ENCODE data around the gene IFNA4. TPM values are rescaled to one million over a fixed set of nuclear protein-coding genes. Genes with fewer than 3 reads are reported as not detected.

The IFNA4 gene
- total and polyA plus RNA-seq, 10 donors = not detected

DNA sequence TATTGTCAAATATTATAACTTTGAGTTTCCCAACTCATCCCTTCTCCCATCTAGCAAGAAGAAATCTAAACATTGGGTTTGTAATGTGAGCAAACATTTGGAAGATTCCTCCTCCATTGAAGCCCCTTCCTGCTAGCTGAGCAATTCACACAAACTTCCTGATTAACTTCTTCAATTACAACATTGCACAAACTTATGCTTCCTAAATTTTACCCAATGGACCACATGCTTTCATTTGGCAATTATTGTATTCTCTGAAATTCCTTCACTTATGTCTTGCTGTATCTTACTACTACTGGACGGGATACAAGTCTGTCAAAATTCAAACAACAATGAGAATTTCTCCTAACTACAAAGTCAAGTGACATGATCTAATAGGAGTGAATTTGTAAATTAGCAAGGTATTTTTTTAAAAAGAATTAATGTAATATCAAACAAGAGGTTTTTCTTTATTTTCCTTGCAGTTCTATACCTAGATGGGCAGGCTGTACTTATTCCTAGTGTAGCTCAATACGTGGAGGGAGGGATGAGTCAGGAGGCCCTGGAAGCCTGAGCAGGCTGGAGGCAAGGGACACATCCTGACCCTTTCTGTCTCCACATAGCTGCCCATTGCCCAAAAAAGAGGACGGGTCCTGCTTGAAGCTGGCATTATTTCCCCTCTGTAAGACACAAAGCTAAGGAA, 33.9 kb downstream of the IFNA4 start:
- Histone ChIP-seq H3K4me1 (peaks cover 0 to 15% (median 8%) of the 10 kb centered on the region in 6 donors), H3K27me3 (replicated peaks in 1 of 7) (no peaks in the 10 kb centered on the region), H3K36me3 (no peaks in the 10 kb centered on the region), H3K9me3 (peaks cover 0 to 18% (median 6%) of the 10 kb centered on the region in 8 donors), H3K27ac (peak overlapping the region in 2 of 8 donors; percentile 6 to 20), H3K4me3 (peak overlapping the region in 1 of 8 donors; percentile 18)
- no peak for DNase-seq
- intact Hi-C loops (cut with DNase I; ENCODE audit: low total_unique reads) = no loop called here
- TF ChIP-seq, protein P1, sequence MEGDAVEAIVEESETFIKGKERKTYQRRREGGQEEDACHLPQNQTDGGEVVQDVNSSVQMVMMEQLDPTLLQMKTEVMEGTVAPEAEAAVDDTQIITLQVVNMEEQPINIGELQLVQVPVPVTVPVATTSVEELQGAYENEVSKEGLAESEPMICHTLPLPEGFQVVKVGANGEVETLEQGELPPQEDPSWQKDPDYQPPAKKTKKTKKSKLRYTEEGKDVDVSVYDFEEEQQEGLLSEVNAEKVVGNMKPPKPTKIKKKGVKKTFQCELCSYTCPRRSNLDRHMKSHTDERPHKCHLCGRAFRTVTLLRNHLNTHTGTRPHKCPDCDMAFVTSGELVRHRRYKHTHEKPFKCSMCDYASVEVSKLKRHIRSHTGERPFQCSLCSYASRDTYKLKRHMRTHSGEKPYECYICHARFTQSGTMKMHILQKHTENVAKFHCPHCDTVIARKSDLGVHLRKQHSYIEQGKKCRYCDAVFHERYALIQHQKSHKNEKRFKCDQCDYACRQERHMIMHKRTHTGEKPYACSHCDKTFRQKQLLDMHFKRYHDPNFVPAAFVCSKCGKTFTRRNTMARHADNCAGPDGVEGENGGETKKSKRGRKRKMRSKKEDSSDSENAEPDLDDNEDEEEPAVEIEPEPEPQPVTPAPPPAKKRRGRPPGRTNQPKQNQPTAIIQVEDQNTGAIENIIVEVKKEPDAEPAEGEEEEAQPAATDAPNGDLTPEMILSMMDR (IDR thresholded peaks at IDR 0.05 in 8 of 11, conservative IDR thresholded peaks at IDR 0.05 in 3 of 11) = no peak
- TF ChIP-seq POLR2A (IDR thresholded peaks at IDR 0.05) = no peak
- 25 to 46% (median 33%) methylated on average over 3 of the region's 3 CpGs for WGBS, 5 donors

DNA sequence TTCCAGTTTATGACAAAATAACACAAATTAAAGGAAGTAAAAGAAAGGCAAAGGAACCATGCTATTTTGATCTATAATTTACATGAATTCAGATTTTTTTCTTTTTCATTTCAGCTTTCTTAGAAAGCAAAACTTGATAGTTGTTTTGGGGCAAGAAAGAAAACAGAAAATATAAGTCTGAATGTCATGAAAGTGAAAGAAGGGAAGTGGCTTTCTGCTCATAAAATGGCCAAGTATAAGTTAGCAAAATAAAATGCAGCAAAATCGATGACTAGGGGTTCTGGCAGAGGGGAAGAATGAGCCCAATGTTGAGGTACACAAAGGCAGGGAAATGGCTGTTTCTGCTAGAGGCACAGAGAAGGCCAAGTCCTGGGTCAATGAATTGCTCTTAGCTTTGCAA, 42.8 kb downstream of the IFNA4 start:
- peaks cover 0 to 17% (median 12%) of the 10 kb centered on the region in 8 donors for H3K9me3 ChIP-seq
- no peak for TF ChIP-seq POLR2A (IDR thresholded peaks at IDR 0.05)
- TF ChIP-seq, protein P1 (IDR thresholded peaks at IDR 0.05 in 8 of 11, conservative IDR thresholded peaks at IDR 0.05 in 3 of 11) = no peak
- TF ChIP-seq POLR2AphosphoS5 (IDR thresholded peaks at IDR 0.05) = no peak
- no peaks in the 10 kb centered on the region for H3K27me3 ChIP-seq (replicated peaks in 1 of 7)
- 29 to 42% (median 39%) methylated on average over 1 of the region's 1 CpG for WGBS, 5 donors
- no peaks in the 10 kb centered on the region for H3K36me3 ChIP-seq
- no peak for DNase-seq
- no peak overlapping the region for H3K4me3 ChIP-seq
- peak overlapping the region in 4 of 8 donors; percentile 47 to 68 (median 57) for H3K27ac ChIP-seq
- H3K4me1 ChIP-seq = peaks cover 0 to 20% (median 10%) of the 10 kb centered on the region in 6 donors
- intact Hi-C loops (cut with DNase I; ENCODE audit: low total_unique reads) = no loop called here

DNA sequence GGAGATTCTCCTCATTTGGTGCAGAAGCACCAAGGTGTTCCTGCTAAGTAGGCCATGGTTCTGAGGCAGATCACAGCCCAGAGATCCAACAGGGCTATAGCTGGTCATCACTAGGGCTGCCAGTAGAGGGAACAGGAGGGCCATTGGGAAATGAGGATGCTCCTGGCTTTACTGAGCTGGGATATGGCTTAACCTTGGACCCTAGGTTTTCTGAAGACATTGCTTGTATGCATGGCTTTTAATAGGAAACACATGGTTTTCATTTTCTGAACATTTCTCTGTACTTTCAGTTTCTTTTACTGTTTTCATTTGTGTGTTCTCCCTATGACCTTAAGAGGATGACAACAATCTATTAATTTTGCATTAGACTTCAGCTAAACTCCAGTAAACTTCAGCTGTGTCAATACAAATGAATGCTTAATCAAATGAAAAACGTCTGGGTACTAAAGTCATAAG, 45.9 kb downstream of the IFNA4 start, which contains the start of gene IFNW1:
IFNW1 (minus strand) TSS at position 406 of the 456 bp plus-strand sequence; CDS start at position 144, 262 bp downstream.
- Histone ChIP-seq H3K27ac (no peak within 1 kb of the TSS), H3K4me3 (no peak within 1 kb of the TSS), H3K27me3 (replicated peaks in 1 of 7) (no peaks in the 10 kb centered on the region), H3K36me3 (no peaks in the 10 kb centered on the region), H3K4me1 (peaks cover 0 to 20% (median 10%) of the 10 kb centered on the region in 6 donors), H3K9me3 (no peaks in the 10 kb centered on the region)
- no peak for TF ChIP-seq POLR2AphosphoS5 (IDR thresholded peaks at IDR 0.05)
- TF ChIP-seq, protein P1 (IDR thresholded peaks at IDR 0.05 in 8 of 11, conservative IDR thresholded peaks at IDR 0.05 in 3 of 11) = no peak
- WGBS, 5 donors = 54 to 84% (median 63%) methylated on average over 1 of the region's 1 CpG
- DNase-seq = no peak
- intact Hi-C loops (cut with DNase I; ENCODE audit: low total_unique reads) = no loop called here

DNA sequence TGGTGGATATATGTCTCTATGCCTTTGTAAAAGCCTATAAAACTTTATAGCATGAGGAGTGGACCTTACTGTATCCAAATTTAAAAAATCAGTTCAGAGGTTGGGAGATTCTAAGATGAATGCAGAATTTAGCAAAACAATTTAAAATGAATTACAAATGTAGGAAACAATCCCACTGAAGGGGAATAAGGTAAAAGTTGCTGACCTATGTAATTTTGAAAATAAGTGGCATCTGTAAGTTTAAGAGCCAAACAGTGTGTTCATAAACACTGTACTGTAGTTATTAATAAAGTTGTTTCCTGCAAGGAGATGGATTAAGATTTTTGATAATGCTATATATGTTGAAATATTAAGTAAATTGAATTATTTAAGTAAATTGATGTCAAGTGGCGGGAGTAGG, 50.4 kb downstream of the IFNA4 start:
- Histone ChIP-seq H3K36me3 (no peaks in the 10 kb centered on the region), H3K4me1 (peaks cover 0 to 9% (median 0%) of the 10 kb centered on the region in 6 donors), H3K27ac (no peak overlapping the region), H3K9me3 (no peaks in the 10 kb centered on the region), H3K4me3 (no peak overlapping the region), H3K27me3 (replicated peaks in 1 of 7) (no peaks in the 10 kb centered on the region)
- intact Hi-C loops (cut with DNase I; ENCODE audit: low total_unique reads) = no loop called here
- TF ChIP-seq, protein P1 (IDR thresholded peaks at IDR 0.05 in 8 of 11, conservative IDR thresholded peaks at IDR 0.05 in 3 of 11) = no peak
- TF ChIP-seq POLR2AphosphoS5 (IDR thresholded peaks at IDR 0.05) = no peak
- no peak for TF ChIP-seq POLR2A (IDR thresholded peaks at IDR 0.05)
- WGBS, 5 donors = 37 to 95% (median 92%) methylated on average over 1 of the region's 1 CpG
- no peak for DNase-seq
